ENCODE results near the gene LRRC7.

LRRC7 gene

DNA sequence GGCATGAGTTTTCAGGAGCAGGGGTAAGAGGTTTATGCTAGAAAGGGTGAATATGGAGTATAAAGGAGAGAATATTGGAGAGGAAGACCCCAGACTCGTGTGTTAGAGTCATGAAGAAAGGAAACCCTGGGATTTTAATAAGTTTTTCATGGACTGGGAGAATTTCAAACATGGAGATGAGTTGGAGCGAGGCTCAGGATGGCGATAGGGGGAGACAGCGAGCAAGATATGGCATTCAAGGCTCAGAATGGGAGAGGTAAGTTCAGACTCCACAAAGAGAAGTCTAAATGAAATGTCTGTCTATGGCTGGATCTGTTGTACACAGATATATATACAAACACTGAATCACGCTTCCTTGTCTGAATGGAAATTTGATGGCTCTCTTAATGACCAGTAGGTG lies 545.1 kb downstream of the LRRC7 start:
- DNase-seq = no peak

GRCh38 chr1:70115315-70115714 lies 547.6 kb downstream of the LRRC7 start:
- DNase-seq = no peak

DNA sequence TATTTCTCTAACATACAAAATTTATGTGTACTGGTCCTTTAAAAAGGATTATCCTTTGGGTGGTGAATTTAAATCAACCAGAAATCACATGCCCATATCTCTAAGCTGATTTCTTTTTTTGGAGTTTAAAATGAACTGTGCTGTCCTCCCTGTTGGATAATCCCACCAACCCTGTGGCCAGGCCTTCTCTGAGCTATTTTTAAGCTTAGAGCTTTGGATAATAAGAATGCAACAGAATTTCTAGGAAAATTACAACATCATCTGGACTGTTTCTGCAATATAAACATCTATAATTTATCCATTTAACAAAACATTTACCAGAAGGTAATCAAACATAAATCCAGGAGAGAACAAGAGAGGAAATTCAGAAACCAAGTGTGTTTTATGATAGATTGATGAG lies 549.3 kb downstream of the LRRC7 start:
- DNase-seq = no peak

GRCh38 chr1:70134148-70134547 lies 566.4 kb downstream of the LRRC7 start:
- no peak for DNase-seq

GRCh38 chr1:70140343-70140742 lies 572.6 kb downstream of the LRRC7 start:
- no peak for DNase-seq

GRCh38 chr1:70140894-70141293 lies 573.2 kb downstream of the LRRC7 start:
- no peak for DNase-seq

GRCh38 chr1:70142075-70142474 lies 574.4 kb downstream of the LRRC7 start:
- no peak for DNase-seq

GRCh38 chr1:70143048-70143659 lies 575.4 kb downstream of the LRRC7 start:
- DNase-seq = no peak

DNA sequence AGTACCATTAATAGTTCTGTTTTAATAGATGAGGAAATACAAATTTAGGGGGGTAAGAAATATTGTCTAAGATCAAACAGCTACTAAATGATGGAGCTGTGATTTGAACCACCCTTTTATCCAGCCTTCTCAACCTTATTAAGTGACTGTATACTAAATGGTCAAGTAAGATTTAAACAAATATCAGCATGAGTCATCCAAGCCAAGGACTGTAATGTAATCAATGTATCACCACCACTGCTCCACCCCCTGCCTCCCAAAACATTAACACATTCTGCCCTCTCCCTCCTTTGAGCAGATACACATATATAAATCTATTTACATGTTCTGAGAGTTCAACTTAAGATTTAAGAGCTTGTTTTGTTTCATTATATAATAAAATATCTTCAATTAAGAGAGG lies 578.8 kb downstream of the LRRC7 start:
- no peak for DNase-seq

DNA sequence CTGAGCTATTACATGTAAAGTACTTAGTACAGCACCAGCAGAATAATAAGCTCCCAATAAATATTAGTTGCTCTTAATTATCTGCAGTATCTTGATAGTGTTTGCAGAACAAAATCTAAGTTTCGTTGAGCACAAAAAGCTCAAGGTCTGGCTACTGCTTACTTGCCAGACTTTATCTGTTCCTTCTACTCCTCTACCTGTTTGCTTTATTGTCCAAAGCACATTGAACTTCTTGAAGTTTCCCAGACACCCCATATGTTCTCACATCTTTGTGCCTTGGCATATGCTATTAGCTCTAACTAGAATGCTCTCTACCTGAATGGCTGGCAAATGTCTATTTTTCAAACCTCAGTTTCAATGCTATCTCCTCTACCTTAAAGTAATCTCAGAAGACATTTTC lies 582.7 kb downstream of the LRRC7 start:
- no peak for DNase-seq

DNA sequence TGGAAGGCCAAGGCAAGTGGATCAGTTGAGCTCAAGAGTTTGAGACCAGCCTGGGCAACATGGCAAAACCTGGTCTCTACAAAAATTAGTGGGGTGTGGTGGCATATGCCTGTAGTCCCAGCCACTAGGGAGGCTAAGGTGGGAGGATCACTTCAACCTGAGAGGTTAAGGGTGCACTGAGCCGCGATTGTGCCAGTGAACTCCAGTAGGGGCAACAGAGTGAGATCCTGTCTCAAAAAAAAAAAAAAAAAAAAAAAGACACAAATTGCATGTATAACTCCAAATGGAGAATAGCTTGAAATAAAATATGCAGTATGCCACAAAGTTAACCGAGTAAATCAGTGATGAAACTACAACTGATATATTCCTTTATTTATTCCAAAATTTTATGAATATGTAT lies 586.0 kb downstream of the LRRC7 start:
- DNase-seq = no peak

DNA sequence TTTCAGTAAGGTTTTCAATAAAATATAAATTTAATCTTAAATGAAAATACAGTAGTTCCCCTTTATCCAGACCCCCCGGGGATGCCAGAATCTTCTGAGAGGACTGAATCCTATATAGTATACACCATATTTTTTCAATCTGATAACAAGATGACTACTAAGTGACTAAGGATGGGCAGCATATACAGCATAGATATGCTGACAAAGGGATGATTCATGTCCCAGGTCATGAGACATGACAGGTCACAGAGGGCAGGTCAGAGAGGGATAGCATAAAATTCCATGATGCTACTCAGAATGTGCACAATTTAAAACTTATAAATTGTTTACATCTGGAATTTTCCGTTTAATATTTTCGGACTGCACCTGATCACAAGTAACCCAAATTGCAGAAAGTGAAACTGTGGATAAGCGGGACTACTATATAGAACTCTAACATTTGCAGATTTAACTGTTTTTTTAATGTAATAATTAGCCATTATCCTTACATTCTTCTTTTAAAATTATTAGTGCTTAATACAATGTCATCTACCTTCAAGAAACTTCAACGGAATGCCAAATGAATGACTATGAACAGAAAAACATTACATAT lies 588.9 kb downstream of the LRRC7 start:
- DNase-seq = no peak

GRCh38 chr1:70164350-70164749 lies 596.6 kb downstream of the LRRC7 start:
- DNase-seq = no peak

- no peak for DNase-seq
Observed at GRCh38 chr1:70168283-70168682, 600.6 kb downstream of the LRRC7 start.

DNA sequence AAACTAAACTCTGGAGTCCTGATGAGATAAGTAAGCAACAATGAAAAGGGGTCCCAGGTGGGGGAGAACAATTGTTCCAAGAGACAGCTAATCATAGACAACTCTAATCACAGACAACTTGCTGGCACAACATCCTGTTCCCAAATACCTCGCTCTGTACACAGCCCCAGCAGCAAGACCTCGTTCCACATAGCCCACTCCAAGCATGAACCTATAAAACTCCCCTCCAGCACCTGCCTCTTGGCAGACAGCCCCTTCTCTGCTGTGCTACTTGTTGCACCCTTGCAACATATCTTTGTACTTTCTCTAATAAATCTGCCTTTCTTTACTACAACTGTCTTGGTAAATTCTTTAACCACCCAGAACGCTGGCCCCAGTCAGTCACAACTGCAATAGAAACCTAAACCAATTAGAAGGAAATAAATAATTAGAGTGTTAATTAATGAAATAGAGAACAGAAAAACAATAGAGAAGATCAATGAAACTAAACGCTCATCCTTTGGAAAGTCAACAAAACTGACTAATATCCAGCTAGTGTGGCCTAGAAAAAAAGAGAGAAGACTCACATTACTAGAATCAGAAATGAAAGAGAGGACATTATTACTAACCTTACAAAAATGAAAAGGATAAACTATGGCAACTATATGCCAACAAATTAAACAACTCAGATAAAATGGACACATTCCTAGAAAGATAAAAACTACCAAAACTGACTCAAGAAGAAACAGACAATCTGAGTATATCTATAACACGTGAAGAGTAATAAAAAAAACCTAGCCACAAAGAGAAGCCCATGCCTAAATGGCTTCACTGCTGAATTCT lies 601.5 kb downstream of the LRRC7 start:
- DNase-seq = no peak

DNA sequence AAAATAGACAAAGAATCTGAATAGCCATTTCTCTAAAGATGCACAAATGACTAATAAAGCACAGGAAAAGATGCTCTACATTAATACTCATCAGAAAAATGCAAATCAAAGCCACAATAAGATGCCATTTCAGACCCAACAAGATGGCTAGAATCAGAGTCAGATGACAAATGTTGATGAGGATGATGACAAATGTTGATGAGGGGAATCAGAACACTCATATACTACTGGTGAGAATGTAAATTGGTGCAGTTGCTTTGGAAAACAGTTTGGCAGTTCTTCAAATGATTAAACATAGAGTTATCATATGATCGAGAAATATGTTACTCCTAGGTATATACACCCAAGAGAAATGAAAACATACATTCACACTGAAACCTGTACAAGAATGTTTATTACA lies 603.8 kb downstream of the LRRC7 start:
- DNase-seq = no peak

Data from GDM1 (cell line).